ENCODE measurements around the gene TBCB. TPM values are rescaled to one million over a fixed set of nuclear protein-coding genes. Genes with fewer than 3 reads are reported as not detected.

The TBCB gene
- polyA plus RNA-seq, 3 donors, result 167 to 233 (median 178) TPM

DNA sequence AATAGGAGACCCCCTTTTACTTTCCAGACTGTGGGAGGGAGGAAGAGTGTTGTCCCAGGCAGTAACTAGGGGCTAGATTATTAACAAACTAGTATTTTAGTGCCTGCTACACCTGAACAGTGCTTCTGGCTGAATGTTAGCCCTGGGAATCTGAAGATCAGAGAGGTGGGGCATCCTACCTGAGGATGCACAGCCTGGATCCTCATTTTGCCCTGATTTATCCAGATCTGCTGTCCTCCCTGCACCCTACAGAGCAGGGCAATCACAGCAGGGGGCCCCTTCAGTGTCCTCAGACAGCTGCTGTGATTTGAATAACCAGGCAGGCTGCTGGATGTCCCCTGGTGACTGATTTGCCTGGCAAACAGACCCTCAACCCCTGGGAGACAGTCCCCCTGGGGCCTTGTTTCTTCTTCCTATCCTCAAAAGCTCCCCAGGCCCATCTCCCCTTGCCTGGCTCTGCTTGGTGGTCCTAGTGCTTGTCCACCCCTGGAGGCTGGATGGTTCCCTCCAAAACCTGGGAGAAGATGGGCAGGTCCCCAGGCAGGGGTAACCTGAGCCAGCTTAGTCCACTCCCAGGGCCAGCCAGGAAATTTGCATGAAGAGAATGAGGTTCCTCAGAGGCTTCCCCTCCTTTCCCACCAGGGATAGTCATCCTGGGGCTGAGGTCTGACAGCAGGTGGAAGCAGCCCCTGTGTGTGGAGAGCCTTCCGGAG is 4.6 kb upstream of the TBCB start, which contains the start of gene OVOL3:
OVOL3 (plus strand) TSS at position 657 of the 713 bp plus-strand sequence. CDS start 60 bp downstream, outside the sequence.
- H3K36me3 Mint-ChIP-seq, result peaks cover 20 to 25% of the 10 kb centered on the region in 2 donors
- peaks cover 13% of the 10 kb centered on the region for H3K4me1 Mint-ChIP-seq
- H3K4me2 ChIP-seq (replicated peaks; ENCODE audit: extremely low read depth, low read length, poor library complexity, severe bottlenecking), result no peak within 1 kb of the TSS
- H3K9ac ChIP-seq (ENCODE audit: insufficient read depth, low read length, poor library complexity, severe bottlenecking), result no peak within 1 kb of the TSS
- DNase-seq, result no peak
- H3K9me3 ChIP-seq (replicated peaks in 1 of 2; ENCODE audit: control insufficient read depth in 1 of 2, insufficient read depth in 1 of 2, low read length in 2 of 2), result no peaks in the 10 kb centered on the region
- H3K27ac Mint-ChIP-seq, result no peak within 1 kb of the TSS
- H2AFZ ChIP-seq (ENCODE audit: insufficient read depth, low read depth, low read length, poor library complexity, severe bottlenecking), result no peak within 1 kb of the TSS
- H3K27me3 Mint-ChIP-seq (ENCODE audit: low read depth in 3 of 3), result peaks cover 0 to 7% (median 0%) of the 10 kb centered on the region in 3 donors
- no peak within 1 kb of the TSS for H3K27ac ChIP-seq (ENCODE audit: low read depth in 1 of 2, low read length in 2 of 2)
- peaks cover 10% of the 10 kb centered on the region for H3K79me2 ChIP-seq (ENCODE audit: insufficient read depth, low read length)
- H3K4me3 Mint-ChIP-seq, result no peak within 1 kb of the TSS
- no peaks in the 10 kb centered on the region for H4K20me1 ChIP-seq (ENCODE audit: insufficient read depth, low read length)
- TF ChIP-seq, protein P1, sequence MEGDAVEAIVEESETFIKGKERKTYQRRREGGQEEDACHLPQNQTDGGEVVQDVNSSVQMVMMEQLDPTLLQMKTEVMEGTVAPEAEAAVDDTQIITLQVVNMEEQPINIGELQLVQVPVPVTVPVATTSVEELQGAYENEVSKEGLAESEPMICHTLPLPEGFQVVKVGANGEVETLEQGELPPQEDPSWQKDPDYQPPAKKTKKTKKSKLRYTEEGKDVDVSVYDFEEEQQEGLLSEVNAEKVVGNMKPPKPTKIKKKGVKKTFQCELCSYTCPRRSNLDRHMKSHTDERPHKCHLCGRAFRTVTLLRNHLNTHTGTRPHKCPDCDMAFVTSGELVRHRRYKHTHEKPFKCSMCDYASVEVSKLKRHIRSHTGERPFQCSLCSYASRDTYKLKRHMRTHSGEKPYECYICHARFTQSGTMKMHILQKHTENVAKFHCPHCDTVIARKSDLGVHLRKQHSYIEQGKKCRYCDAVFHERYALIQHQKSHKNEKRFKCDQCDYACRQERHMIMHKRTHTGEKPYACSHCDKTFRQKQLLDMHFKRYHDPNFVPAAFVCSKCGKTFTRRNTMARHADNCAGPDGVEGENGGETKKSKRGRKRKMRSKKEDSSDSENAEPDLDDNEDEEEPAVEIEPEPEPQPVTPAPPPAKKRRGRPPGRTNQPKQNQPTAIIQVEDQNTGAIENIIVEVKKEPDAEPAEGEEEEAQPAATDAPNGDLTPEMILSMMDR (IDR thresholded peaks at IDR 0.05), result no peak
- WGBS (ENCODE audit: insufficient coverage), result no CpG with 5 or more reads among the region's 1 CpG
- no peaks in the 10 kb centered on the region for H3K9me3 Mint-ChIP-seq
- peaks cover 8 to 21% of the 10 kb centered on the region in 2 donors for H3K36me3 ChIP-seq (replicated peaks in 1 of 2; ENCODE audit: control insufficient read depth in 1 of 2, insufficient read depth in 2 of 2, low read length in 2 of 2)
- H3K4me3 ChIP-seq (replicated peaks in 1 of 3; ENCODE audit: low read depth in 2 of 3, low read length in 3 of 3), result no peak within 1 kb of the TSS
- H3K27me3 ChIP-seq (ENCODE audit: control insufficient read depth in 2 of 2, insufficient read depth in 2 of 2, low read length in 2 of 2), result no peaks in the 10 kb centered on the region
- intact Hi-C loops (cut with micrococcal nuclease), result loop anchor here (5.0 to 10.0 kb wide), 5 partner anchors 53 to 574 kb away; partner anchors contain the start of genes HCST (in 1 of the 2), HSPB6 (in 1 of the 2), NFKBID (in 1 of the 2) and PROSER3 (in 1 of the 2)
- peaks cover 16 to 20% of the 10 kb centered on the region in 2 donors for H3K4me1 ChIP-seq (ENCODE audit: control insufficient read depth in 1 of 2, insufficient read depth in 2 of 2, low read length in 2 of 2)

GRCh38 chr19:36111200-36111539 is 4.1 kb upstream of the TBCB start:
- intact Hi-C loops (cut with micrococcal nuclease), result loop anchor here (5.0 to 10.0 kb wide), 5 partner anchors 54 to 574 kb away; partner anchors contain the start of genes HCST (in 1 of the 2), HSPB6 (in 1 of the 2), NFKBID (in 1 of the 2) and PROSER3 (in 1 of the 2)
- no peak overlapping the region for H3K4me2 ChIP-seq (replicated peaks; ENCODE audit: extremely low read depth, low read length, poor library complexity, severe bottlenecking)
- TF ChIP-seq, protein P1 (IDR thresholded peaks at IDR 0.05), result no peak
- no peak overlapping the region for H3K9ac ChIP-seq (ENCODE audit: insufficient read depth, low read length, poor library complexity, severe bottlenecking)
- no peaks in the 10 kb centered on the region for H3K27me3 ChIP-seq (ENCODE audit: control insufficient read depth in 2 of 2, insufficient read depth in 2 of 2, low read length in 2 of 2)
- H3K36me3 ChIP-seq (replicated peaks in 1 of 2; ENCODE audit: control insufficient read depth in 1 of 2, insufficient read depth in 2 of 2, low read length in 2 of 2), result peaks cover 8 to 20% of the 10 kb centered on the region in 2 donors
- H3K4me3 Mint-ChIP-seq, result no peak overlapping the region
- H3K9me3 ChIP-seq (replicated peaks in 1 of 2; ENCODE audit: control insufficient read depth in 1 of 2, insufficient read depth in 1 of 2, low read length in 2 of 2), result no peaks in the 10 kb centered on the region
- no peak overlapping the region for H2AFZ ChIP-seq (ENCODE audit: insufficient read depth, low read depth, low read length, poor library complexity, severe bottlenecking)
- H3K4me1 Mint-ChIP-seq, result peaks cover 18% of the 10 kb centered on the region
- peaks cover 2% of the 10 kb centered on the region for H4K20me1 ChIP-seq (ENCODE audit: insufficient read depth, low read length)
- H3K4me1 ChIP-seq (ENCODE audit: control insufficient read depth in 1 of 2, insufficient read depth in 2 of 2, low read length in 2 of 2), result peaks cover 21 to 25% of the 10 kb centered on the region in 2 donors
- peaks cover 0 to 7% (median 0%) of the 10 kb centered on the region in 3 donors for H3K27me3 Mint-ChIP-seq (ENCODE audit: low read depth in 3 of 3)
- peaks cover 20% of the 10 kb centered on the region in 2 donors for H3K36me3 Mint-ChIP-seq
- peaks cover 16% of the 10 kb centered on the region for H3K79me2 ChIP-seq (ENCODE audit: insufficient read depth, low read length)
- H3K27ac ChIP-seq (ENCODE audit: low read depth in 1 of 2, low read length in 2 of 2), result no peak overlapping the region
- DNase-seq, result no peak
- no peak overlapping the region for H3K27ac Mint-ChIP-seq
- H3K4me3 ChIP-seq (replicated peaks in 1 of 3; ENCODE audit: low read depth in 2 of 3, low read length in 3 of 3), result no peak overlapping the region
- H3K9me3 Mint-ChIP-seq, result no peaks in the 10 kb centered on the region
- WGBS (ENCODE audit: insufficient coverage), result 92% methylated on average over 9 of the region's 13 CpGs

All from CD14-positive monocyte (primary cell).